ENCODE results near the gene HCN2. TPM values are rescaled to one million over a fixed set of nuclear protein-coding genes. Genes with fewer than 3 reads are reported as not detected.

Gene HCN2
- total RNA-seq, 1 experiment from 2014 or later, result 3.2 TPM

- in situ Hi-C loops (cut with HindIII; ENCODE audit: low pct_unique_long_range_greater_than_20kb, low sequenced_read_pairs), result no loop called here
- no peak for DNase-seq (ENCODE audit: low read depth)
Observed at GRCh38 chr19:642767-643727, 53.4 kb downstream of the HCN2 start.

GRCh38 chr19:643736-644135 is 54.1 kb downstream of the HCN2 start:
- no peak for DNase-seq (ENCODE audit: low read depth)
- in situ Hi-C loops (cut with HindIII; ENCODE audit: low pct_unique_long_range_greater_than_20kb, low sequenced_read_pairs), result no loop called here

GRCh38 chr19:644363-644762 is 54.7 kb downstream of the HCN2 start:
- DNase-seq (ENCODE audit: low read depth), result no peak
- in situ Hi-C loops (cut with HindIII; ENCODE audit: low pct_unique_long_range_greater_than_20kb, low sequenced_read_pairs), result no loop called here

- in situ Hi-C loops (cut with HindIII; ENCODE audit: low pct_unique_long_range_greater_than_20kb, low sequenced_read_pairs), result no loop called here
Observed at GRCh38 chr19:644789-645188, 55.1 kb downstream of the HCN2 start.

GRCh38 chr19:645912-646778 is 56.5 kb downstream of the HCN2 start:
- in situ Hi-C loops (cut with HindIII; ENCODE audit: low pct_unique_long_range_greater_than_20kb, low sequenced_read_pairs), result no loop called here

More at GRCh38 chr19:644789-645188, 55.1 kb downstream of the HCN2 start:
- DNase-seq (ENCODE audit: low read depth), result no peak

GRCh38 chr19:646779-647565 is 57.3 kb downstream of the HCN2 start:
- no peak for DNase-seq (ENCODE audit: low read depth)
- in situ Hi-C loops (cut with HindIII; ENCODE audit: low pct_unique_long_range_greater_than_20kb, low sequenced_read_pairs), result no loop called here

More at GRCh38 chr19:645912-646778, 56.5 kb downstream of the HCN2 start:
- no peak for DNase-seq (ENCODE audit: low read depth)

GRCh38 chr19:647566-648284 is 58.0 kb downstream of the HCN2 start:
- DNase-seq (ENCODE audit: low read depth), result no peak
- in situ Hi-C loops (cut with HindIII; ENCODE audit: low pct_unique_long_range_greater_than_20kb, low sequenced_read_pairs), result no loop called here

GRCh38 chr19:648305-648704 is 58.6 kb downstream of the HCN2 start:
- in situ Hi-C loops (cut with HindIII; ENCODE audit: low pct_unique_long_range_greater_than_20kb, low sequenced_read_pairs), result no loop called here

GRCh38 chr19:648904-649801 is 59.5 kb downstream of the HCN2 start:
- DNase-seq (ENCODE audit: low read depth), result no peak
- in situ Hi-C loops (cut with HindIII; ENCODE audit: low pct_unique_long_range_greater_than_20kb, low sequenced_read_pairs), result no loop called here

More at GRCh38 chr19:648305-648704, 58.6 kb downstream of the HCN2 start:
- DNase-seq (ENCODE audit: low read depth), result no peak

- DNase-seq (ENCODE audit: low read depth), result no peak
- in situ Hi-C loops (cut with HindIII; ENCODE audit: low pct_unique_long_range_greater_than_20kb, low sequenced_read_pairs), result no loop called here
Observed at GRCh38 chr19:650121-650520, 60.4 kb downstream of the HCN2 start.

GRCh38 chr19:651114-651818 is 61.6 kb downstream of the HCN2 start:
- in situ Hi-C loops (cut with HindIII; ENCODE audit: low pct_unique_long_range_greater_than_20kb, low sequenced_read_pairs), result no loop called here

GRCh38 chr19:651991-652390 is 62.3 kb downstream of the HCN2 start:
- in situ Hi-C loops (cut with HindIII; ENCODE audit: low pct_unique_long_range_greater_than_20kb, low sequenced_read_pairs), result no loop called here
- DNase-seq (ENCODE audit: low read depth), result no peak

More at GRCh38 chr19:651114-651818, 61.6 kb downstream of the HCN2 start:
- DNase-seq (ENCODE audit: low read depth), result no peak

- DNase-seq (ENCODE audit: low read depth), result no peak
- in situ Hi-C loops (cut with HindIII; ENCODE audit: low pct_unique_long_range_greater_than_20kb, low sequenced_read_pairs), result no loop called here
Observed at GRCh38 chr19:652467-653389, 63.0 kb downstream of the HCN2 start.

GRCh38 chr19:653425-653824 is 63.7 kb downstream of the HCN2 start:
- in situ Hi-C loops (cut with HindIII; ENCODE audit: low pct_unique_long_range_greater_than_20kb, low sequenced_read_pairs), result no loop called here
- DNase-seq (ENCODE audit: low read depth), result no peak

- DNase-seq (ENCODE audit: low read depth), result no peak
- in situ Hi-C loops (cut with HindIII; ENCODE audit: low pct_unique_long_range_greater_than_20kb, low sequenced_read_pairs), result no loop called here
Observed at GRCh38 chr19:655691-656090, 66.0 kb downstream of the HCN2 start.
